ENCODE results near the gene NAV2. TPM values are rescaled to one million over a fixed set of nuclear protein-coding genes. Genes with fewer than 3 reads are reported as not detected.

The NAV2 gene
- total RNA-seq, 1 donor from 2014 or later: 11.1 TPM

DNA sequence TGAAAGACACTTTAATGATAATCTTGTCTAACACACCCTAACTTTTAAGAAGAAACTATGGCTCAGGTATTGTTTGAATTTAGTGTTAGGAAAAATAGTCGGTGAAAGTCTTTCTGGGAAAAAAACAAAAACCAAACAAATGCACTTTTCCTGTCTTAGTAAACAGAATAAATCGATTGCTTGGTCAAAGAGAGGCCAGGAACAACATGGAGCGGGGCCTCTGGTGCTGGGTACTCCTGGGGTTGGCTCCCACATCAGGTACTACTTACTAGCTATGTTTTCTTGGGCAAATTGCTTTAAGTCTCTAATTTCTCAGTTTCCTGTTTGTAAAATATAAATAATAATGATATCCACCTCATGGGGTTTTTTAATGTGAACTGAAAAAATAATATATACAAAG, 46.8 kb downstream of the NAV2 start:
- DNase-seq (ENCODE audit: low read depth) (no peak), FAIRE-seq (no peak)
- Histone ChIP-seq H3K27me3 (ENCODE audit: control insufficient read depth, insufficient read depth, low read length) (no peaks in the 10 kb centered on the region), H3K4me3 (ENCODE audit: low read depth, low read length) (no peak overlapping the region), H3K36me3 (ENCODE audit: control insufficient read depth, insufficient read depth, low read length) (no peaks in the 10 kb centered on the region)
- TF ChIP-seq, protein P1, sequence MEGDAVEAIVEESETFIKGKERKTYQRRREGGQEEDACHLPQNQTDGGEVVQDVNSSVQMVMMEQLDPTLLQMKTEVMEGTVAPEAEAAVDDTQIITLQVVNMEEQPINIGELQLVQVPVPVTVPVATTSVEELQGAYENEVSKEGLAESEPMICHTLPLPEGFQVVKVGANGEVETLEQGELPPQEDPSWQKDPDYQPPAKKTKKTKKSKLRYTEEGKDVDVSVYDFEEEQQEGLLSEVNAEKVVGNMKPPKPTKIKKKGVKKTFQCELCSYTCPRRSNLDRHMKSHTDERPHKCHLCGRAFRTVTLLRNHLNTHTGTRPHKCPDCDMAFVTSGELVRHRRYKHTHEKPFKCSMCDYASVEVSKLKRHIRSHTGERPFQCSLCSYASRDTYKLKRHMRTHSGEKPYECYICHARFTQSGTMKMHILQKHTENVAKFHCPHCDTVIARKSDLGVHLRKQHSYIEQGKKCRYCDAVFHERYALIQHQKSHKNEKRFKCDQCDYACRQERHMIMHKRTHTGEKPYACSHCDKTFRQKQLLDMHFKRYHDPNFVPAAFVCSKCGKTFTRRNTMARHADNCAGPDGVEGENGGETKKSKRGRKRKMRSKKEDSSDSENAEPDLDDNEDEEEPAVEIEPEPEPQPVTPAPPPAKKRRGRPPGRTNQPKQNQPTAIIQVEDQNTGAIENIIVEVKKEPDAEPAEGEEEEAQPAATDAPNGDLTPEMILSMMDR (IDR thresholded peaks at IDR 0.05; ENCODE audit: insufficient read depth, low read length, severe bottlenecking): no peak

DNA sequence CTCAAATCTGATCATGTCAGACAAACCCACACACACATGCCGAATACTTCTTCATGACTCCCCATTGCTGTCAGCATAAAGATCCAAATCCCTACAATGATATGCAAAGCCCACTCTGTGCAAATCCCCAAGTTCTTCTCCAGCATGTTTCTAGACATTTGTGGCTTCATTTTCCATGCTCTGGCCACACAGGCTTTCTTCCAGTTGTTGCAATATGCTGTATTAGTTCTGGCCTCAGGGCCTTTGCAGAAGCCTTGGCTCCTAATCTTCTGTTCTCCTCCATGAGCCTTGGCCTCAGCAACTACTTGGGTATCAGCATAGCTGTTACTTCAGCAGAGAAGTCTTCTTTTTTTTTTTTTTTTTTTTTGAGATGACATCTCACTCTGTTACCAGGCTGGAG, 49.6 kb downstream of the NAV2 start:
- DNase-seq (ENCODE audit: low read depth) (no peak), FAIRE-seq (no peak)
- H3K4me3 ChIP-seq (ENCODE audit: low read depth, low read length): no peak overlapping the region
- TF ChIP-seq, protein P1 (IDR thresholded peaks at IDR 0.05; ENCODE audit: insufficient read depth, low read length, severe bottlenecking): no peak
- H3K36me3 ChIP-seq (ENCODE audit: control insufficient read depth, insufficient read depth, low read length): no peaks in the 10 kb centered on the region
- no peaks in the 10 kb centered on the region for H3K27me3 ChIP-seq (ENCODE audit: control insufficient read depth, insufficient read depth, low read length)

DNA sequence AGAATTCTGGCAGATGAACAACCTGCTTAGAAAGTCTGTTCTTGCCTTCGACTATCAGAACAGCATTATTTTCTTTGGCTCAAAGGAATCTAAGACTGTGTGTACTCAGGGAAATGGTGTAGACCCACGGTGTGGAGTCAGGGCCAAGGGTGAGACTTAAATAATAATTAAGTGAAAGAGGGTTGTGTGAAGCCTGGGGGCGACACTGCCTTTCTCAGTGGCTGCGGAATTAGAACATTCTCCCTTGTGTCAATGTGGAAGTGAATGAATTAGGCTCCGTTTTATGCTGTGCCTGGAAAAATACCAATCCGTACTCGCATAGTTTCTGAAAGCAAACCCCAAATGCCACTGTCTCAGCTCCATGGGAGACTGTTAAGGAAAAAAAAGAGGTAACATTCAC, 50.7 kb downstream of the NAV2 start:
- FAIRE-seq (no peak), DNase-seq (ENCODE audit: low read depth) (no peak)
- Histone ChIP-seq H3K36me3 (ENCODE audit: control insufficient read depth, insufficient read depth, low read length) (no peaks in the 10 kb centered on the region), H3K4me3 (ENCODE audit: low read depth, low read length) (no peak overlapping the region), H3K27me3 (ENCODE audit: control insufficient read depth, insufficient read depth, low read length) (no peaks in the 10 kb centered on the region)
- TF ChIP-seq, protein P1 (IDR thresholded peaks at IDR 0.05; ENCODE audit: insufficient read depth, low read length, severe bottlenecking): no peak

DNA sequence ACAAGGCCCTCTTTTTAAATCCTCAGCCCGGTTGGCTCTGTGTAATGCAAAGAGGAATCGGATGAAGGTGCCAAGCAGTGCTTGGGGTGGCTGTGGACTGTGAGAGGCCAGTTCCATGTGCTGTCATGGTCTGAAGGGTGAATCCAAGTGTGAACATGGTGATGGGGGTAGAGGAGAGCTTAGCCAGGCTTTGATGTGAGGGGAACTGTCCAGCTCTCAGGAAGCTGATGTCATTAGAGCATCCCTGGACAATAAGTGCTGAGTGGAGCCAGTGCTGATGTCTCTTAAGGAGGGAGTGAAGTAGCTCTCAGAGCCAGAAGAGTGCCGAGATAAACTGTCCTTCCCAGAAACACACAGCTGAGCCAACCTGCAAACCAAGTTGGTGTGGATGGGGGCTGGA, 53.6 kb downstream of the NAV2 start:
- Histone ChIP-seq H3K27me3 (ENCODE audit: control insufficient read depth, insufficient read depth, low read length) (no peaks in the 10 kb centered on the region), H3K4me3 (ENCODE audit: low read depth, low read length) (no peak overlapping the region), H3K36me3 (ENCODE audit: control insufficient read depth, insufficient read depth, low read length) (no peaks in the 10 kb centered on the region)
- TF ChIP-seq, protein P1 (IDR thresholded peaks at IDR 0.05; ENCODE audit: insufficient read depth, low read length, severe bottlenecking): no peak
- FAIRE-seq (no peak), DNase-seq (ENCODE audit: low read depth) (no peak)

DNA sequence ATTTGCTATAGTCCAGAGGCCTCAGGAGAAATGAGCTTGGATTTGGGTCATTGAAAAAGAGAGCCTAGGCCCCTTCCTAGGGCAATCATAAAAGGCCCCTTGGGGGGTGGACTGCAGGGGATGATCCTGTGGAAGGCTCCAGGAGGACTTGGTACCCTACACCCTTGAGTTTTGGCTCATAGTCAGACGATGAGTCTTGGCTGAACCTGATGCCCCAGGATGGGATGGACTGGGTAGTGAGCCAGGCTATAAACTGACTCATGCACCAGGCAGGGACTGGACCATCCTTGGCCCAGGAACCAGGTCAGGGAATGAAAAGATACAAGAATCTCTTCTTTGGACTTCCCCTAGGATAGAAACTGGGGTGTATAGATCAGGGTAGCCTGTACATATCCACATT, 54.2 kb downstream of the NAV2 start:
- H3K27me3 ChIP-seq (ENCODE audit: control insufficient read depth, insufficient read depth, low read length): no peaks in the 10 kb centered on the region
- TF ChIP-seq, protein P1 (IDR thresholded peaks at IDR 0.05; ENCODE audit: insufficient read depth, low read length, severe bottlenecking): no peak
- DNase-seq (ENCODE audit: low read depth): no peak
- no peak overlapping the region for H3K4me3 ChIP-seq (ENCODE audit: low read depth, low read length)
- no peak for FAIRE-seq
- H3K36me3 ChIP-seq (ENCODE audit: control insufficient read depth, insufficient read depth, low read length): no peaks in the 10 kb centered on the region

DNA sequence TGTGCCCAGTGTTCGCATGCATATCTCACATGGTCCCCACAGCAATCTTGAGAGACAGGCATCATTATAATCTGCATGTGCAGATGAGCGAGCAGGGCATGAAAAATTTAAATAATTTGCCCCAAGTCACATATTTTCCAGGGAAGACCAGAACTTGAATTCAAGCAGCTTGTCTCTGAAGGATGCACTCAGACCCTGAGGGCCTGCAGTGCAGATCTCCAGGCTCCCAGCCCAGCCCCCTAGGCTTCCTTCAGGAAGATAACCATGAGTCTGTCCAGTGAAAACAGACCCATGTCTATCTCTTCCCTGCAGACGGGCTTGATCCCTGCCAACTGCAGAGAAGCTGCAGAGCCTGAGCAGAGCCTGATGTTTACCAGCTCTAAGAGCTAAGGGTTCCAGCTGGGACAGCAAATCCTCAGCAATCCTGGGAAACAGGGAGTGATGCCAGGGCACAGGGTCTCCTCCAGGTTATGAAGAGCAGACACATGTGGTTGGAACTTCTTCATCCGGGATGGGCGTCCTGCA, 55.1 kb downstream of the NAV2 start:
- FAIRE-seq (no peak), DNase-seq (ENCODE audit: low read depth) (no peak)
- H3K4me3 ChIP-seq (ENCODE audit: low read depth, low read length): no peak overlapping the region
- no peaks in the 10 kb centered on the region for H3K36me3 ChIP-seq (ENCODE audit: control insufficient read depth, insufficient read depth, low read length)
- peaks cover 1% of the 10 kb centered on the region for H3K27me3 ChIP-seq (ENCODE audit: control insufficient read depth, insufficient read depth, low read length)
- TF ChIP-seq, protein P1 (IDR thresholded peaks at IDR 0.05; ENCODE audit: insufficient read depth, low read length, severe bottlenecking): no peak

Data from bronchial epithelial cell (primary cell).